NB4 (cell line): ENCODE data around the gene UNC5CL.

ENCODE experiments used
- CTCF ChIP-seq: IDR thresholded peaks from one replicate; pipeline ENCODE4 v1.5.1; 2012; ENCODE audit warnings: low read depth, low read length
- MAX ChIP-seq: IDR thresholded peaks from 2 replicates; pipeline ENCODE4 v1.6.1; 2011; ENCODE audit warnings: low read depth, low read length
- POLR2A ChIP-seq: IDR thresholded peaks from 2 replicates; pipeline ENCODE4 v1.6.1; 2011; ENCODE audit warnings: mild to moderate bottlenecking; ENCODE audit not compliant: insufficient read length; ENCODE audit errors: extremely low read depth

DNA sequence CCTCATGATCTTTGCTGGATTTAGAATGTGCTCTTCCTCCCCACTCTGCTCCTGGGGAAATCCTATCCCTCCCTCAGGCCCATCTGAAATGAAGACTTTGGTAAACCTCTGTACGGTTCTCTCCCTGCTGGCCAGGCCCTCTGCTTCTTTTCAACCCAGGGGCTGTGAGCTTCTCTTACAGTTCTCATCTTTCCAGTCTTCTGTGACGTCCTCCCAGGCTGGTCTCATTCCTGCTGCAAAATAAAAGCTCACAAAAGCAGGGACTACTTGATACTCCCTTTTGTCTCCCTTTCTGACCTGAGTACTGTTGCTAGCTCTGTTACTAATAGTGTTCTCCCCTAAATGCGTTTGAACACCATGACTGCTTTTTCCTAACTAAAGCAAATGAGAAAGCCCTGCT is 46.3 kb downstream of the UNC5CL start:
- no peak for TF ChIP-seq CTCF
- no peak for TF ChIP-seq POLR2A
- TF ChIP-seq MAX = no peak
